OCI-LY1 (cell line): ENCODE results near the gene CTNNA3.

Experiments used
- EZH2 ChIP-seq: fragments of 200-600 bp; sonication (generic), shearing (Covaris generic); IDR thresholded peaks from 2 replicates; pipeline ENCODE4 v1.8.0; 2017; ENCODE audit warnings: borderline replicate concordance, mixed run types, mild to moderate bottlenecking, antibody characterized with exemption, low read length, moderate library complexity, mixed read lengths
- TF ChIP-seq, protein P1 (sequence below): fragments of 200-600 bp; sonication (generic), shearing (Covaris generic); IDR thresholded peaks from 2 replicates; pipeline ENCODE4 v1.5.1; 2017; ENCODE audit warnings: mild to moderate bottlenecking, antibody characterized with exemption, low read length, moderate library complexity, mixed read lengths

DNA sequence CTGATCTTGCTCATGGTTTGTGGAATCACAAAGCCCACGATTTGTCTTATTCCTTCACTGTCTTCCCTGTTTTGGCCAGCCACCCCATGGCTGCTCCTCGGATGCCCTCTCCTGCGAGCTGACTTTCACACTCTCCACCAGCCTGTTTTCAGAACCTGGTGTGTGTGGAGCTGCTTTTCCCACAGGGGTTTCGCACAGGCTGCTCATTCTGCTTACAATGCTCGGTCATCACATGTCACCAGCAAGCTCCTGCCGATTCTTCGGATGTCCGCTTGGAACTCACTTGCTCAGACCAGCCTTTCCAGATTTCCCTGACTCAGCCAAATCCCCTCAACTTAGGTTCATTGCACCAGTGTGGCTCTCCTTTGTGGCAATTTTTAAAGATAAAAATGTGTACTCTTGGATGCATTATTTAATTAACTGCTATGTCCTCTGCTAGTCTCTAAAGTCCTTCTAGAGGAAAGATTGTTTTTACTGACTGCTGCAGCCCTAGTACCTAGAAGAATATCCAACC is 1788.7 kb downstream of the CTNNA3 start:
- TF ChIP-seq, protein P1, sequence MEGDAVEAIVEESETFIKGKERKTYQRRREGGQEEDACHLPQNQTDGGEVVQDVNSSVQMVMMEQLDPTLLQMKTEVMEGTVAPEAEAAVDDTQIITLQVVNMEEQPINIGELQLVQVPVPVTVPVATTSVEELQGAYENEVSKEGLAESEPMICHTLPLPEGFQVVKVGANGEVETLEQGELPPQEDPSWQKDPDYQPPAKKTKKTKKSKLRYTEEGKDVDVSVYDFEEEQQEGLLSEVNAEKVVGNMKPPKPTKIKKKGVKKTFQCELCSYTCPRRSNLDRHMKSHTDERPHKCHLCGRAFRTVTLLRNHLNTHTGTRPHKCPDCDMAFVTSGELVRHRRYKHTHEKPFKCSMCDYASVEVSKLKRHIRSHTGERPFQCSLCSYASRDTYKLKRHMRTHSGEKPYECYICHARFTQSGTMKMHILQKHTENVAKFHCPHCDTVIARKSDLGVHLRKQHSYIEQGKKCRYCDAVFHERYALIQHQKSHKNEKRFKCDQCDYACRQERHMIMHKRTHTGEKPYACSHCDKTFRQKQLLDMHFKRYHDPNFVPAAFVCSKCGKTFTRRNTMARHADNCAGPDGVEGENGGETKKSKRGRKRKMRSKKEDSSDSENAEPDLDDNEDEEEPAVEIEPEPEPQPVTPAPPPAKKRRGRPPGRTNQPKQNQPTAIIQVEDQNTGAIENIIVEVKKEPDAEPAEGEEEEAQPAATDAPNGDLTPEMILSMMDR, result no peak
- no peak for TF ChIP-seq EZH2
